CD4-positive, alpha-beta T cell treated with Interleukin-15 for 4 hours (primary cell): ENCODE measurements around the gene NAA16.
"Not testable (repeated sequence)": the region's sequence is repeated elsewhere in the genome, so short reads cannot be mapped to it uniquely, and the experiment has no call there.

Experiments
- DNase-seq: peaks from one replicate; pipeline ENCODE4 v3.0.0-alpha.2; 2020; ENCODE audit warnings: low spot score

Gene NAA16

DNA sequence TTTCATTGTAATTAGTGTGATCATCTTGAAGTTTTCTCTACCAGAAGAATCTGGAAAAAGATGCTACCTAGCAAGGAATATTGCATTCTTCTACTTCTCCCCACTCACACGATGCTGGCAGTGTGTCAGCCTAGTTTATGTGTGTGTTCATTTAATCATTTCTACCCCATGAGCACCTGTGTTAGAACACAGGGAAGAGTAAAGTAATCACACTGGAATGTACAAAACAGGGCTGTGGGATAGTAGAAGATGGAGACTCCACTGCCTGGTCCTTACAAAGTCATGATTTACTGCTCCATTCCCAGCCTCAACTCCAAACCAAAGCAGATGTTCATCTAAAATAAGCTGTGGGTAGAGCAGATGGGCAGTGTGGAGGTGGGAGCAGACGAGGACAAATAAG, 98.5 kb downstream of the NAA16 start:
- no peak for DNase-seq

GRCh38 chr13:41411060-41411459, 100.0 kb downstream of the NAA16 start:
- no peak for DNase-seq

GRCh38 chr13:41411522-41411921, 100.5 kb downstream of the NAA16 start:
- DNase-seq = peak; percentile 37

DNA sequence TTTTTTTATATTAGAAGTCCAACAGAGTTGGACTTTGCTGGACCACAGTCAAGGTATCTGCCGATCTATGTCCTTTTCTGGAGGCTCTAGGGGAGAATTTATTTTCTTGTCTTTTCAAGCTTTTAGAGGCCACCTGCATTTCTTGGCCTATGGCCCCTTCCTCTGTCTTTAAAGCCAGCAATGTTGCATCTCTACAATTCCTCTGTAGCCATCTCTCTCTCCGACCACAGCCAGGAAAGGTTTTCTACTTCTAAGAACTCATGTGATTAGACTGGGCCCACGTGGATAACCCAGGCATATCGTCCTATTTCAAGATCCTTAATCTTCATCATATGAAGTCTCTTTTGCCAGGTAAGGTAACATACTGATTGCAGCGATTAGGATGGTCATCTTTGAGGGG, 102.8 kb downstream of the NAA16 start:
- no peak for DNase-seq

DNA sequence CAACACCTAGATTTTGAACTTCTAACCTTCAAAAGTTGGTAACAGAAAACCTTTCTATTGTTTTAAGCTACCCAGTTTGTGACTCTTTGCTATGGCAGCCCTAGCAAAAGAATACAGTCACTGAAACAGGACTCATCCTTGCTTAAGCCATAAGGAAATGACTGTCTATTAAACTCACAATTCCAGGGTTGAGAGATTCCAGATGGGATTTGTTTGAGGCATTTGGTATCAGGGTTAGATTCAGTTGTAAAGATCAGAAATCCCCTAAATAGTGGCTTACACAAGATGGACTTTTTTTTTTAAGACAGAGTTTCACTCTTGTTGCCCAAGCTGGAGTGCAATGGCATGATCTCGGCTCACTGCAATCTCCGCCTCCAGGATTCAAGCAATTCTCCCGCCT, 105.2 kb downstream of the NAA16 start:
- DNase-seq = no peak

GRCh38 chr13:41418027-41418426, 107.0 kb downstream of the NAA16 start:
- no peak for DNase-seq

DNA sequence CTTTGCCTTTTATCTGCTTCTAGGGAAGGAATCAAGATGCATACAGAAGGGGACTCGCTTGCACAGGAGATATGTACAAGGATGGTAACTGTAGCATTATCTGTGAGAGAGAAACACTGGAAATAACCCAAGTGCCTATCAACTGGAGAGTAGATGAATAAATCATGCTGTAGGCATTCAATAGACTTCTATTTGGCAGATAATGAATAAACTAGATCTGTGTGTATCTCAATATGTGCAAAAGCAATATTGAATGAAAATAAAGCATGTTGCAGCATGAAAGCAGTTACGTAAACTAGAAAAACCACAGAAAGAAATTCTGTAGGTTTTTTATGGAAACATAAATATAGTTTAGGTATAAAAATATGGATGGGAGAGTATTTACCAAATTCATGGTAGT, 107.7 kb downstream of the NAA16 start:
- no peak for DNase-seq

DNA sequence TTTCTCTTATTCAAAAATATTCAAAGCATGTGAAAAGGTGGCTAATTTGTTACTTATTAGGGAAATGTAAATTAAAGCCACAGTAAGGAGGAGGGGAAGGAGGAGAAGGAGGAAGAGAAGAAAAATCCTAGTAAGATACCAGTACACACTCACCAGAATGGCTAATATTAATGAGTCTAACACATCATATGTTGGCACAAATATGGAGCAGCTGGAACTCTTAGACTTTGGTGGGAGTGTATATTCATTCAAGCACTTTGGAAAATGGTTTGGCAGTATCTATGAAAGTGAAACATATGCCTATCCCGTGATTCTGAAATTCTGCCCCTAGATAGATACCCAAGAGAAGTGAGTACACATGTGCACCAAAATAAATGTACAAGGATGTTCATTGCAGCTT, 108.1 kb downstream of the NAA16 start:
- no peak for DNase-seq

DNA sequence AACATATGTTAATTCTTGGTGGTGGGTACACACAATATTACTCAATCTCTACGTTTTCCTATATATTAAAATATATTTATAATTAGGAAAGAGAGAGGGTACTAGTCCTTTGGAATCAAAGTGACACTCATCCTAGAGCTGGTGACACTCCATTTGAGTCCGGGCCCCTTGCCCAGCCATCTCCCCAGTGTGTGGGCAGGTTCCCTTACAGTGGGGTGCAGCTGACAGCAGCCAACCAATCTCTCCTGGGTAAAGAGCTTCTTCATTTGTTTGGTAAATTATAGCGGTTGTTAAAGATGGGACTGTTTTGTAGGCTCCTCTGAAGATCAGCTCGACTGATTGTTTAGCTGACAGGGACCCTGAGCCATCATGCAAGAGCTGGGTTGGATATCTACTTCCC, 109.1 kb downstream of the NAA16 start:
- DNase-seq = no peak

- not testable (repeated sequence) for DNase-seq
Measured at GRCh38 chr13:41421330-41421729, 110.3 kb downstream of the NAA16 start.

DNA sequence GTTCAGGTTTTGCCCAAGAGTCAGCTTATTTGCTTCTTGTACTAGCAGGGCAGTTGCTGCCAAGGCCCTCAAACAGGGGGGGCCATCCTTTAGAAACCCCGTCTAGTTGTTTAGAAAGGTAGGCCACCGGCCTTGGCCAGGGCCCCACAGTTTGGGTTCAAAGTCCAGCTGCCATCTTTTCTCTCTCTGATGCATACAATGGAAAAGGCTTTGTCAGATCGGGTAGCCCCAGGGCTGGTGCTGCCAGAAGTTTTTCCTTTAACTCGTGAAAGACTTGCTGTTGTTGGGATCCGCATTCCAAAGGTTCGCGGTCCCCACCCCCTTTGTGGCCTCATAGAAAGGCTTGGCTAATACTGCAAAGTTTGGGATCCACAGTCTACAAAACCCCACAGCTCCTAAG, 110.9 kb downstream of the NAA16 start:
- not testable (repeated sequence) for DNase-seq

- not testable (repeated sequence) for DNase-seq
Measured at GRCh38 chr13:41423259-41423658, 112.2 kb downstream of the NAA16 start.

- DNase-seq = not testable (repeated sequence)
Measured at GRCh38 chr13:41424675-41425074, 113.6 kb downstream of the NAA16 start.

DNA sequence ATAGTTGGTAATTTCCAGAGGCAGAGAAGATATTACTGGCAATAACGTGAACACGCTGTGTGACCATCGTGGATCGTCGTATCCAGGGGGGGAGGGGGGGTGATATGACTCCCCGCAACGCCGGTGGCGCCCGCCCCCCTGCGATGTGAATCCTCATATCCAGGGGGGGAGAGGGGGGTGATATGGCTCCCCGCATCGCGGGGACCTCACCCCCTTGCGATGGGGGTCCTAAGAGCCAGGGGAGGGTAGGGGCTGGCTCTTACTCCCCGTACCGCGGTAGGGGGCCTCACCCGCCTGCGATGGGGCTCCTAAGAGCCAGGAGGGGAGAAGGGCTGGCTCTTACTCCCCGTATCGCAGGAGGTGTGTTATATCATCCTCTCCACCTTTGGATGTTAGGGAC, 115.0 kb downstream of the NAA16 start:
- no peak for DNase-seq
